ENCODE results near the gene DNM2.

GRCh38 chr19:10694706-10695307 is 23.1 kb upstream of the DNM2 start:
- TF ChIP-seq POLR2A (IDR thresholded peaks at IDR 0.05) (no peak), CTCF (IDR thresholded peaks at IDR 0.05) (no peak)

Measured in testis (tissue), 2 donors.